Vagina (tissue), 2 donors: Measurements from ENCODE around the gene PERM1. TPM values are rescaled to one million over a fixed set of nuclear protein-coding genes. Genes with fewer than 3 reads are reported as not detected.
"Not testable (repeated sequence)": the region's sequence is repeated elsewhere in the genome, so short reads cannot be mapped to it uniquely, and the experiment has no call there.

Experiments used
- DNase-seq, 2 donors: peaks; one replicate each; pipeline ENCODE4 v3.0.0-alpha.2; 2017; ENCODE audit errors: extremely low spot score in 2 of 2
- H3K27ac ChIP-seq: fragments of 200-600 bp; sonication (generic); one replicate; pipeline ENCODE4 v1.5.1; 2019
- H3K27me3 ChIP-seq: fragments of 200-600 bp; sonication (generic); one replicate; pipeline ENCODE4 v1.5.1; 2019
- H3K36me3 ChIP-seq, 2 donors: fragments of 200-600 bp; sonication (generic); one replicate each; pipeline ENCODE4 v1.5.1; 2017 to 2019
- H3K4me1 ChIP-seq: fragments of 200-600 bp; sonication (generic); one replicate; pipeline ENCODE4 v1.5.1; 2019
- H3K4me3 ChIP-seq, 2 donors: fragments of 200-600 bp; sonication (generic); 1 replicate in 1 of 2; 2 replicates in 1 of 2; pipeline ENCODE4 v1.5.1; 2016 to 2019
- H3K9me3 ChIP-seq: fragments of 200-600 bp; sonication (generic); one replicate; pipeline ENCODE4 v1.5.1; 2019
- POLR2A ChIP-seq, 2 donors: fragments of 450-650 bp; IDR thresholded peaks; one replicate each; pipeline ENCODE4 v1.6.1; 2017; ENCODE audit warnings: antibody characterized with exemption in 2 of 2, mild to moderate bottlenecking in 2 of 2, moderate library complexity in 2 of 2
- POLR2AphosphoS5 ChIP-seq, 2 donors: sonication (generic); formaldehyde crosslinking; IDR thresholded peaks; one replicate each; pipeline ENCODE4 v1.9.0; 2017; ENCODE audit warnings: antibody characterized with exemption in 2 of 2, mild to moderate bottlenecking in 2 of 2, low read depth in 1 of 2; ENCODE audit not compliant: insufficient read depth in 1 of 2
- intact Hi-C: fragments of 100-400 bp; cut with DNase I; formaldehyde crosslinking; loops from one replicate; pipeline ENCODE4 v1.15.1; 2023
- total RNA-seq: library from RNA; depleted of rRNA; stranded (reverse); fragments of >200 nt; gene quantifications from one replicate; pipeline ENCODE4 v1.2.3, GENCODE V29; 2016
- TF ChIP-seq, protein P1 (sequence below), 3 experiments: fragments of 450-650 bp in 2 of 3; fragments of 200-600 bp in 1 of 3; sonication (generic) in 1 of 3; IDR thresholded peaks; one replicate each; pipeline ENCODE4 v1.5.1; 2017 to 2019; ENCODE audit warnings: antibody characterized with exemption in 3 of 3, mild to moderate bottlenecking in 2 of 3, moderate library complexity in 2 of 3

PERM1 gene
- total RNA-seq, 1 donor from 2014 or later = not detected

DNA sequence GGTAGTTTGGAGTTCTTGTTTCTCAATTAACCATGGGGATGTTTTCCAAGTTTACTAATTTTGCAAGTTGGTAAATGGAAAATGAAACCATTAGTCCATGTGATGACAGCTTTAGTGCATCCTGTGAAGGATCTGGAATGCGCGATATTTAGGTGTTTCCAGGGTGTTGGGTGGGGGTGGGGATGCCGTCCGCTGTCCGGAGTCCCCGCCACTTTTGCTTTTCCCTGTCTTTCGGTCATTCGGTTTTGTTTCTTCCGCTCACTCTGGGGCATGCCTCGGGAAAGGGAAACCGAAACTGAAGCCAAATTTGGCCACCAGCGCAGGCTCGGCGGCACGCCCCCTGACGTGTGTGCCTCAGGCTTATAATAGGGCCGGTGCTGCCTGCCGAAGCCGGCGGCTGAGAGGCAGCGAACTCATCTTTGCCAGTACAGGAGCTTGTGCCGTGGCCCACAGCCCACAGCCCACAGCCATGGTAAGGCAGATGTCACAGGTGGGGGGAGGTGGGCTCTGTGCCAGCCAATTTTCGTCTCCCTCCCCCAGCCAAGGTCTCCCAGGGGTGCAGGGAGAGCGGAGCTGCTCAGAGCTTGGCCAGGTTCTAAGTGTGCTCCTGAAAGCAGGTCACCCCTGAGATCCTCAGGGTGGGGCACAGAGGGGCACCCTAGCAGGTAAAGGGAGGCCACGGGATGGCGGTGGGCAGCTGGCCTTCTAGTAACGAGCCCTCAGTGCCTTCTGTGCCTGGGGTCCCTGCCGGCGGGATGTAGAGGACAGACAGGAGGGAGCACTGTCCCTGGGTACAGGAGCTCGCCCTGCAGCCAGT, 31.4 kb upstream of the PERM1 start, which contains the start of gene ISG15:
Gene ISG15 (plus strand): TSS at position 393 of the 817 bp plus-strand sequence. CDS start 77 bp downstream, at position 470.
- peak within 1 kb of the TSS; percentile 66 to 88 for H3K4me3 ChIP-seq
- DNase-seq = no peak

DNA sequence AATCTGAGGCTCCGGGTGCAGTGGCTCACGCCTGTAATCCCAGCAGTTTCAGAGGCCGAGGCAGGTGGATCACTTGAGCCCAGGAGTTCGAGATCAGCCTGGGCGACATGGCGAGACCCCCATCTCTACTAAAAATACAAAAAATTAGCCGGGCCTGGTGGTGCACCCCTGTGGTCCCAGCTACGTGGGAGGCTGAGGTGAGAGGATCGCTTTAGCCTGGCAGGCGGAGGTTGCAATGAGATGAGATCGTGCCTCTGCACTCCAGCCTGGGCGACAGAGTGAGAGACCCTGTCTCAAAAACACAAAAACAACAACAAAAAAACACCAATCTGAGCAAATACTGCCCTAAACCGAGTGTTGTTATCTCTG, 30.8 kb upstream of the PERM1 start:
- H3K27ac ChIP-seq = peak overlapping the region; percentile 84
- intact Hi-C loops, H3K27me3 ChIP-seq, H3K9me3 ChIP-seq, H3K36me3 ChIP-seq, DNase-seq: not testable (repeated sequence)
- peak overlapping the region; percentile 66 to 88 for H3K4me3 ChIP-seq
- peaks cover 22% of the 10 kb centered on the region for H3K4me1 ChIP-seq

More for the DNA sequence above, 31.4 kb upstream of the PERM1 start, which contains the start of gene ISG15:
- intact Hi-C loops = no loop called here
- Histone ChIP-seq H3K4me1 (peaks cover 22% of the 10 kb centered on the region), H3K9me3 (no peaks in the 10 kb centered on the region), H3K27me3 (no peaks in the 10 kb centered on the region), H3K36me3 (no peaks in the 10 kb centered on the region), H3K27ac (peak within 1 kb of the TSS; percentile 84)
- TF ChIP-seq POLR2AphosphoS5 (IDR thresholded peaks at IDR 0.05; ENCODE audit: insufficient read depth in 1 of 2, low read depth in 1 of 2) = peak; percentile 96
- TF ChIP-seq, protein P1, sequence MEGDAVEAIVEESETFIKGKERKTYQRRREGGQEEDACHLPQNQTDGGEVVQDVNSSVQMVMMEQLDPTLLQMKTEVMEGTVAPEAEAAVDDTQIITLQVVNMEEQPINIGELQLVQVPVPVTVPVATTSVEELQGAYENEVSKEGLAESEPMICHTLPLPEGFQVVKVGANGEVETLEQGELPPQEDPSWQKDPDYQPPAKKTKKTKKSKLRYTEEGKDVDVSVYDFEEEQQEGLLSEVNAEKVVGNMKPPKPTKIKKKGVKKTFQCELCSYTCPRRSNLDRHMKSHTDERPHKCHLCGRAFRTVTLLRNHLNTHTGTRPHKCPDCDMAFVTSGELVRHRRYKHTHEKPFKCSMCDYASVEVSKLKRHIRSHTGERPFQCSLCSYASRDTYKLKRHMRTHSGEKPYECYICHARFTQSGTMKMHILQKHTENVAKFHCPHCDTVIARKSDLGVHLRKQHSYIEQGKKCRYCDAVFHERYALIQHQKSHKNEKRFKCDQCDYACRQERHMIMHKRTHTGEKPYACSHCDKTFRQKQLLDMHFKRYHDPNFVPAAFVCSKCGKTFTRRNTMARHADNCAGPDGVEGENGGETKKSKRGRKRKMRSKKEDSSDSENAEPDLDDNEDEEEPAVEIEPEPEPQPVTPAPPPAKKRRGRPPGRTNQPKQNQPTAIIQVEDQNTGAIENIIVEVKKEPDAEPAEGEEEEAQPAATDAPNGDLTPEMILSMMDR (IDR thresholded peaks at IDR 0.05) = no peak
- TF ChIP-seq POLR2A (IDR thresholded peaks at IDR 0.05) = peak in 1 of 2 donors; percentile 74

DNA sequence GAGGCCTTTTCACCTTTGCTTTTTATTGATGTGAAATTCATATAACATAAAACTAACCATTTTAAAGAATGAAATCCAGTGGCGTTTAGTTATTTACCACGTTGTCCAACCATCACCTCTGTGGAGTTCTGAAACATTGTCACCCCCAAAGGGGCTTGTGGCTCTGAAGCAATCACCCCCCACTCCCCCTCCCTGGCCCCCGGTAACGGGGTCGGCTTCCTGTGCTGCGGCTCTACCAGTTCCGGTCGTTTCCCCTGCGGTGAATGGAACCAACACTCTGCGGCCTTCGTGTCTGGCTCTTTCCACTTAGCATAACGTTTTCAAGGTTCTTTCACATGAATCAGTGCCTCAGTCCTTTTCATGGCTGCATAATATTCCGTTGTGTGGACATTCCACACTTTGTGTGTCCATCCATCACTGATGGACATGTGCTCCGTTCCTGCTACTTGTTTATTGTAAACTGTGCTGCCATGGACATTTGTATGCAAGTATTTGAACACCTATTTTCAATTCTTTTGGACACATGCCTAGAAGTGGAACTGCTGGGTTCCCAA, 29.6 kb upstream of the PERM1 start:
- peaks cover 27% of the 10 kb centered on the region for H3K4me1 ChIP-seq
- H3K4me3 ChIP-seq = no peak overlapping the region
- H3K27me3 ChIP-seq = no peaks in the 10 kb centered on the region
- DNase-seq = no peak
- TF ChIP-seq, protein P1 (IDR thresholded peaks at IDR 0.05) = no peak
- no peak for TF ChIP-seq POLR2AphosphoS5 (IDR thresholded peaks at IDR 0.05; ENCODE audit: insufficient read depth in 1 of 2, low read depth in 1 of 2)
- no peak for TF ChIP-seq POLR2A (IDR thresholded peaks at IDR 0.05)
- no peak overlapping the region for H3K27ac ChIP-seq
- H3K9me3 ChIP-seq = no peaks in the 10 kb centered on the region
- intact Hi-C loops = no loop called here
- H3K36me3 ChIP-seq = no peaks in the 10 kb centered on the region

DNA sequence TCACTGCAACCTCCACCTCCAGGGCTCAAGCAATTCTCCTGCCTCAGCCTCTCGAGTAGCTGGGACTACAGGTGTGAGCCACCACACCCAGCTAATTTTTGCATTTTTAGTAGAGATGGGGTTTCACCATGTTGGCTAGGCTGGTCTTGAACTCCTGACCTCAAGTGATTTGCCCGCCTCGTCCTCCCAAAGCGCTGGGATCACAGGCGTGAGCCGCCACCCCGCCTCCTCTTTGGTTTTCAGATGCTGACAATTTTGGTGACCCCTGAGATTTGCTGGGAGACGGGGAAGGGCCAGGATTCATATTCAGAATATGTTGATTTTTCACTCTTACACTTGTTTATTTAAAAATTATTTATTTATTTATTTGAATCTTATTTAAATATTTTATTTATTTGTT, 28.2 kb upstream of the PERM1 start:
- H3K27ac ChIP-seq, H3K4me3 ChIP-seq, H3K27me3 ChIP-seq, H3K9me3 ChIP-seq, intact Hi-C loops, DNase-seq, H3K36me3 ChIP-seq: not testable (repeated sequence)
- H3K4me1 ChIP-seq = peaks cover 41% of the 10 kb centered on the region

DNA sequence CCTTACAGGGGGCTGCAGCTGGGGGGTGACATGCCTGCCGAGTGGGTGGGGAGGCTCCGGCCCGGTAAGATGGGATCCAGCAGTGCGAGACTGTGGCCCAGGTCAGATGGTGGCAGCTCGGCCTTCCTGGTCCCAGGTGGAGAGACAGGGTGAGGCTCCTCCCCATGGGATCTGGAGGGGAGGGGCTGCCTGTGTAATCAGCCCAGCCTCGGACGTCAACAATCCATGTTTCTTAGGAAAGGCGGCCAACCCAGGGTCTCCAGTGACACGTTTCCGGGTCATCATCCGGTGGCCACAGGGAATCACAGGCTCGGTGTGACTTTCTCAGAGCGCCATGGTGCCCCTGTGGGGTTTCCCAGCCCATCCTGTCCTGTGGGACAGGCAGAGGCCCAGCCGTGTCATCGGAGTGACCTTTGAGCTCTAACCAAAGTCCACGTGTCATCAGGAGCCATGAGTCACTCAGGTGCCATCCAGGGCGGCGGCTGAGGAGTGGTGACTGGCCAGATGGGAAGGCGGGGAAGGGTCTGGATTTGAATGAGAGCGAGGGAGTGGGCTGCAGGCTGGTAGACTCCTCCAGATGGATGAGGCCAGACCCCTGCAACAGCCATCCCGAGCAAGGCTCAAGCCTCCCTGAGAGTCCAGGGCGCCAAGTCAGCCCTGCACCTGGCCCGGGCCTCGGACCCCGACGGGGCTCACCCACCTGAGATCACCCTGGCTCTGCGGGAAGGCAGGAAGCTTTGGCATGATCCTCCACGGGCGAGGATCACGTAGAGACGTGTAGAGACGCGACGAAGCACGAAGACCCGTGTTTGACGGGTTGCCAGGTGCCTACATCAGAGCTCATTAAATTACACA, 24.6 kb upstream of the PERM1 start:
- no peaks in the 10 kb centered on the region for H3K9me3 ChIP-seq
- no peak overlapping the region for H3K27ac ChIP-seq
- intact Hi-C loops = no loop called here
- no peak overlapping the region for H3K4me3 ChIP-seq
- H3K4me1 ChIP-seq = peaks cover 34% of the 10 kb centered on the region
- no peaks in the 10 kb centered on the region for H3K27me3 ChIP-seq
- no peaks in the 10 kb centered on the region for H3K36me3 ChIP-seq
- peak in 1 of 2 donors; percentile 87 for DNase-seq
- TF ChIP-seq, protein P1 (IDR thresholded peaks at IDR 0.05) = no peak
- TF ChIP-seq POLR2AphosphoS5 (IDR thresholded peaks at IDR 0.05; ENCODE audit: insufficient read depth in 1 of 2, low read depth in 1 of 2) = peak in 1 of 2 donors; percentile 18
